Tongue (tissue), 2 donors: Measurements from ENCODE around the gene KLHL3. TPM values are rescaled to one million over a fixed set of nuclear protein-coding genes. Genes with fewer than 3 reads are reported as not detected.
A peak's percentile ranks its signal among the peaks of the same experiment; 100 is the strongest.
"Not testable (repeated sequence)": the region's sequence is repeated elsewhere in the genome, so short reads cannot be mapped to it uniquely, and the experiment has no call there.

ENCODE experiments used
- DNase-seq: peaks from one replicate; pipeline ENCODE4 v3.0.0-alpha.2; 2015
- total RNA-seq: library from RNA; depleted of rRNA; stranded (reverse); fragments of >200 nt; gene quantifications from one replicate; pipeline ENCODE4 v1.2.3, GENCODE V29; 2014

KLHL3 gene
- total RNA-seq, 1 donor from 2014 or later, result 15.5 TPM

- no peak for DNase-seq
Measured at GRCh38 chr5:137666461-137666850, 69.4 kb downstream of the KLHL3 start.

DNA sequence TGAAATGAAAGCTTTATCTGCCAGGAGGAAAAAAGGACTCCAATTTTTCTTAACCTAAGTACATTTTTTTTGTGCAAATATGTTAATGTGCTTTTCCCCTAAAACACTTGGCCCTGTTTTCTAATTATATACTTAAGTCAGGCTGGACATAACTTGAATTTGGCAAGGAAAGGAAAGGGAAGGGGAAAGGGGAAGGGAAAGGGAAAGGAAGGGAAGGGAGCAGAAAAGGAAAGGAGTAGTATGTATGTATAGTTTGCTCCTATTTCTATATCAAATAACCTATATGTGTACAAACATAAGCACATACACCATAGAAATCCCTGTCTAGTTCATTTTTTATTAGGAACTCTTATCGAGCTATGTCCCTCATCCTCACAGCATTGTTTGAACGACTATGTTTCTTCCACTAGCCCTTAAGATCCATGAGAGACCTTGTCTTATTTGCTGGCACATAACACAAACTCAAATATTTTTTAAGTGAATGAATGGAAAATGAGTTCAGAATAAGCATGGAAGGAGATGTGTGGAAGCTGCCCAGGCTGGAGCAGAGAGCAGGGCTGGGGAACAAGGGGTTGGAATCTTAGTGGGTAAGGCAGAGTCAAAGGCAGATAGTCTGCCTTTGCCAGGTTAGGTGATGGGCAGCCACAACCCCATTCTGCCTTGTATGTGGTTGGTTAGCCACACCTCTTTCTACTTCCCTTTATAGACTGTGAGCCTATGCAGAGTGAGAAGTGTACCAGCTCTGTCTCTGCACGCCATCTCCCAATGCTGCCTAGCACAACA is 70.0 kb downstream of the KLHL3 start:
- no peak for DNase-seq

GRCh38 chr5:137660349-137660817 is 75.5 kb downstream of the KLHL3 start:
- DNase-seq, result peak; percentile 84

DNA sequence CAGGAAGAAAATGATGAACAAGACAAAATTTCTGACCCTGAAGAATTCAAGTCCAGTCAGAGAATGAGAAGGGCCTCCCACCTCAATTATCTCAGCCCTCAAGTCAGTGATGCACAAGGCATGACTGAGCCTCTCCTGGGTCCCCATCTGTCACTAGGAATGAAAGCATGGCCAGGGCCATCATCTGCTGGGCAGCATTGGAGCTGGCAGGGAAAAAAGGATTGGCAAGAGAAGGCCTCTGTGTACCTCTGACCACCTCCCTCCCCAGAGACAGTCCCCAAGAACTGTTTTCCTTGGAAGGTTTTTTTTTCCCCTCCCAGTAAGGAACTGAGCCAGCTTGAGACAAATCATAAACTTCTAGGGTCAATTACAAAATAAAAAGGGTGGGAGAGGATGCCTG is 76.7 kb downstream of the KLHL3 start:
- DNase-seq, result no peak

DNA sequence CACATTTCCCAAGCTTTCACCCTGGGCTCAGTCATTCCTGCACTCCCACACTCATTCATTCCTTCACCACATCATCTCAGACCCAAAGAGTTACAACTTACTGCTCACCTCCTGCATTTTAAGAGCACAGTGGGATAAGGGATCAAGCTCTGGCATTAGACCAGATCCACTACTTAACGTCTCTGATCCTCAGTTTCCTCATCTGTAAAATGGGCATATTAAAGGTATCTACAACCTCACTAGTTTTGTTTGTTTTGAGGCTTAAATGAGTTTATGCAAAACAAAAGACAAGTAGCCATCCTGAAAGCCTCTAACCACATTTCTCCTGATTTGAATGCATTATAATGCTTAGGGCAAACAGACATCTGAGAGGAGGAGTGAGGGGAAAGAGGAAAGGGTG is 77.6 kb downstream of the KLHL3 start:
- DNase-seq, result no peak

DNA sequence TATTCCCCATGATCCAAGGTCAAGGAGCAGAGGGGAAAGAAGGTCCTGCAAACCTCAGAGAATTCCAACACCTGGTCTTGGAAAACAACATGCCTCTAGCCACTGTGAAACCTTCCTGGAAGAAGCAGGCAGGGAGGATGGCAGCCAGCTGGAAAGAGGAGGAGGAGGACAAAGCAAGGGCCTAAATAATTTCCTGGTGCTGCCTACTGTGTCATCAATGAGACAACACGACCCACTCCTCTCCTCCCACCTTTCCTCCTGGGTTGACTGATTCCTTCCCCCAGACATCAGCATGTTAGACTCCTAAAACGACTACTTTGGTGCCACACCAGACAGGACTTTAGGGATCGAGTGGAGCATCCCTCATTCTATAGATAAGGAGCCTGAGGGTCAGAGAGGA is 78.8 kb downstream of the KLHL3 start:
- no peak for DNase-seq

DNA sequence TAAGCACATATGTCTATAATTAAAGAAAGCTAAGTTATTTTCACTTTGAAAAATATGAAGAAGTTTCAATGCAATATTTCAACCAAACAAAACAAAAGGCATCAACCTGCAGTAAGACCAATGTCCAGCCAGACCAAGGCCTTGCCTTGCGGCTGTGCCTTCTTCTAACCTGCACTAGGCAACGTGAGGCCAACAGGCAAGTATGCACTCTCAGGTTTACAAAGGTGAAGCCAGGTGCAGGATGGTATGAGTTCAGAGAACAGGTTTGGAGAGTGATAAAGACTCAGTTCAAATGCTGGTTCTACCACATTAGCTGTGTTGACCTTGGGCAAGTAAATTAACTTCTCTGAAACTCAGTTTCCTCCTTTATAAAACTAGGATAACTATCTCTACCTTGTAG is 79.3 kb downstream of the KLHL3 start:
- DNase-seq, result no peak

- DNase-seq, result no peak
Measured at GRCh38 chr5:137651022-137651421, 84.9 kb downstream of the KLHL3 start.

DNA sequence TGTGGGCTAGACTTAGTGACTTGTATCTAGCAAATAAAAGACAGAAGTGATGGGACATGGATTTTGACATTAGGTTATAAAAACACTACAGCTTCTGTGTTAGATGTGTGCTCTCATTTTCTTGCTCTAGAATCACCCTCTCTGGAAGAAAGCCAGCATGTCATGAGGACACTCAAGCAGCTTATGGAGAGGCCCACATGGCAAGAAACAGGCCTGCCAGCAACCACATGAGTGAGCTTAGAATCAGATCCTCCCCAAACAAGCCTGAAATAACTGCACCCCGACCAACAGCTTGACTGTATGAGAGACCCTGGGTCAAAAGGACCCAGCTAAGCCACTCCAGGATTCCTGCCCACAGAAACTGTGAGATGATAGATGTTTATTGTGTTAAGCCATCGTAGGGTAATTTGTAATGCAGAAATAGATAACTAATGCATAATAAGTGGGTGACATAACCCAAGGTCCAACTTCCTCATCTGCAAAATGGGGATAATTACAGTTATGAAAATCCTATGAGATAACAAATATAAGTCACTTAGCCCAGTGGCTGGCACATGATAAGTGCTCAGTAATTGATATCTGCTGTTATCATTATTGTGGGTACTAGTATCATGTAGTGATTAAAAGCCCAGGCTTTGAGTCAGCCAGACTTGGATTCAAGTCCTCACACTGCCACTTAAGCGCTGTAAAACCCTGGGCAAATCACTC is 86.5 kb downstream of the KLHL3 start:
- DNase-seq, result peak; percentile 68

- DNase-seq, result no peak
Measured at GRCh38 chr5:137648361-137648760, 87.5 kb downstream of the KLHL3 start.

DNA sequence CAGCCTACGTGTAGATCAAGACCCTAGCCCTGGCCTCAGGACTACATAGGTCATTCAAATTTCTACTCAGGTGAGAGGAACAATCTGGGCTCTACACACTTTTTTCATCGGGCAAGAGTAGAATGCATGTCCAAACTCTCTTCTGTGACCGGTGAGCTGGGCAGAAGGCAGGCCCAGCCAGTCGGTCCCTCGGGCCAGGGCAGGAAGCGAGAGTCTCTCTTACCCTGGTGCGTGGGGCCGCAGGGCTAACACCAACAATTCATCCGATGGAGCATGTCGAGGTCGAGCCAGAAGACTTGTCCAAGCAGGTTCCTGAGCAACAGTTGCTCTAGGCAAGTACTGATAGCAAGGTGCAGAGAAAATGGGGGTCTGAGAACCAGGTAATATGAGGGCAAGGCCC is 88.5 kb downstream of the KLHL3 start:
- DNase-seq, result no peak

- DNase-seq, result no peak
Measured at GRCh38 chr5:137646761-137647160, 89.1 kb downstream of the KLHL3 start.

DNA sequence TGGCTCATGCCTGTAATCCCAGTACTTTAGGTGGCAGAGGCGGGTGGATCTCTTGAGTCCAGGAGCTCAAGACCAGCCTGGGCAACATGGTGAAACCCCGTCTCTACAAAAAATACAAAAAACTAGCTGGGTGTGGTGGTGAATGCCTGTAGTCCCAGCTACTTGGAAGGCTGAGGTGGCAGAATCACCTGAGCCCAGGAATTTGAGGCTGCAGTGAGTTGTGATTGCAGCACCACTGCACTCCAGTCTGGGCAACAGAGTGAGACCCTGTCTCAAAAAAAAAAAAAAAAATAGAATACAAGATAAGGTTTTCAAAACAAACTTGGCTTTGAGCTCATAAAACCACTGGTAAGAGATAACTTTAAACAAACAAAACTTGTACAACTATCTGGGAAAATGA is 92.8 kb downstream of the KLHL3 start:
- DNase-seq, result not testable (repeated sequence)

- DNase-seq, result no peak
Measured at GRCh38 chr5:137642091-137642490, 93.8 kb downstream of the KLHL3 start.

- DNase-seq, result no peak
Measured at GRCh38 chr5:137641148-137641547, 94.7 kb downstream of the KLHL3 start.

GRCh38 chr5:137639645-137640044 is 96.2 kb downstream of the KLHL3 start:
- no peak for DNase-seq

DNA sequence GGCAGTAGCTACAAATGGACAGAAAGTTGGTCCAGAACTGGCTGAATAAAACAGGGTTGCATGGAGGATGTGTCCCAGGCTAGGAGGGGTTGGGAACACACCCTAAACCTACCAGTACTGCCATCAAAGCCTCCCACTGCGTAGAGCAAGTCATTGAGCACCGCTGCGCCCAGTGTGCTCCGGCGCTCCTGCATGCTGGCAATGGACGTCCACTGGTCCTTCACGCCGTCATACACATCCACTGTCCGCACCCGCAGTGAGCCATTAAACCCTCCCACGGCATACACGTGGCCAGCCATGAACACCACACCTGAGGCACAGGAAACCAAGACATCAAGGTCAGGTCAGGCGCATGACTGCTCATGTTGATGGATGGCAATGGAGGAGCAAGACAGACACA is 97.0 kb downstream of the KLHL3 start:
- no peak for DNase-seq

GRCh38 chr5:137636830-137637714 is 98.8 kb downstream of the KLHL3 start:
- no peak for DNase-seq

- DNase-seq, result no peak
Measured at GRCh38 chr5:137636099-137636498, 99.8 kb downstream of the KLHL3 start.

DNA sequence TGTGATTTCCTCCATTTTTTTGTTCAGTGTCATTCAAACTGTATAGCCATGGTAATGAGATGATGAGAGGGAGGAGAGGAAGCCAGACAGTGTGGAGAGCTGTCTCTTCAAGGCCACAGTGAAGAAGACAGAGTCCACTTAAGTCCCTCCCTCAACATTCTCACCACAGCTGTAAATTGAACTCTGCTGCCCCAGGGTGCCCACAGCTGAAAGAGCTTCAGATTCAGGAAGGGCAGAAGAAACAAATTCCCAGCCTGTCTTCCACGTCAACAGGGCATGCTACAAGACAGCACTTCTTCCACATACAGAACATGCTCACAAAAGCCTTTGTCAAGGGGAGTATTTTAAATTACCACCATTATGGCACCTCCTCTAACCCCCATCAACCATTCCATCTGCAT is 100.4 kb downstream of the KLHL3 start:
- DNase-seq, result no peak

DNA sequence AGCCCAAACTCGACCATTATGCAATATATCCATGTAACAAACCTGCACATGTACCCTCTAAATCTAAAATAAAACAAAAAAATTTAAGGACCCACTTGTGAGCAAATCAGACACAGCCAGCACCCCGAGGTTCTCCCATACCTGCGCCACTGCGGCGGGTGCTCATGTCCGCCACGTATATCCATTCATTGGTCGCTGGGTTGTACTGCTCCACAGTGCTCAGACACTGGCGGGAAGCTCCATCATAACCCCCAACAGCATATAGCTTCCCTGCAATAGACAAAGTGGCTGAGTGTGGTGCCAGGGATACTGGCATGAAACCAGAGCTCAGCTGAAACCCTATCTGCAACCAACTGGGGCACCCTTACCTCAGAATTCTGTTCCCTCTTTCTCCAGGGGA is 102.0 kb downstream of the KLHL3 start:
- DNase-seq, result no peak

DNA sequence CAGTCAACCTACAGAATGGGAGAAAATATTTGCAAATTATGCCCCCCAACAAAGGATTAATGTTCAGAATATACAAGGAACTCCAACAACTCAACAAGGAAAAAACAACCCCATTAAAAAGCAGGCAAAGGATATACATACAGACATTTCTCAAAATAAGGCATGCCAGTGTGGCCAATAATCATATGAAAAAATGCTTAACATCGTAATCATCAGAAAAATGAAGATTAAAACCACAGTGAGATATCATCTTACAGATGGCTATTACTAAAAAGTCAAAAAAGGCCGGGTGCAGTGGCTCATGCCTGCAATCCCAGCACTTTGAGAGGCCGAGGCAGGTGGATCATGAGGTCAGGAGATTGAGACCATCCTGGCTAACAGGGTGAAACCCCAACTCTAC is 103.2 kb downstream of the KLHL3 start:
- no peak for DNase-seq

GRCh38 chr5:137631453-137631852 is 104.4 kb downstream of the KLHL3 start:
- DNase-seq, result no peak
